Epithelial cell of prostate (primary cell): Measurements from ENCODE around the gene MYNN.

Experiments
- DNase-seq: peaks from one replicate; pipeline ENCODE4 v3.0.0-alpha.2; 2011; ENCODE audit warnings: low read depth, low spot score
- H3K27ac ChIP-seq: fragments of 450-650 bp; 2 replicates; pipeline ENCODE4 v1.5.1; 2017; ENCODE audit warnings: mild to moderate bottlenecking

MYNN gene

DNA sequence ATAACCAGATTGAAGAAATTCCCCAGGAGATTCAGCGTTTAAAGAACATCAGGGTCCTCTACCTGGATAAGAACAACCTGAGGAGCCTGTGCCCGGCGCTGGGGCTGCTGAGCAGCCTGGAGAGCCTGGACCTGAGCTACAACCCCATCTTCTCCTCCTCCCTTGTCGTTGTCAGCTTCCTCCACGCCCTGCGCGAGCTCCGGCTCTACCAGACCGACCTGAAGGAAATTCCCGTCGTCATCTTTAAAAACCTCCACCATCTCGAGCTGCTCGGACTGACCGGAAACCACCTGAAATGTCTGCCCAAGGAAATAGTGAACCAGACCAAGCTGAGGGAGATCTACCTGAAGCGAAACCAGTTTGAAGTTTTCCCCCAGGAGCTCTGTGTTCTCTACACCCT lies 48.9 kb downstream of the MYNN start:
- no peak overlapping the region for H3K27ac ChIP-seq
- DNase-seq, result no peak

- no peak overlapping the region for H3K27ac ChIP-seq
- DNase-seq, result no peak
These were observed 49.3 kb downstream of the MYNN start for GRCh38 chr3:169822540-169822939.

- DNase-seq, result no peak
- H3K27ac ChIP-seq, result no peak overlapping the region
These were observed 49.8 kb downstream of the MYNN start for GRCh38 chr3:169822983-169823382.

GRCh38 chr3:169825316-169825715 lies 52.1 kb downstream of the MYNN start:
- no peak overlapping the region for H3K27ac ChIP-seq
- DNase-seq, result no peak

GRCh38 chr3:169827712-169828111 lies 54.5 kb downstream of the MYNN start:
- no peak overlapping the region for H3K27ac ChIP-seq
- no peak for DNase-seq

DNA sequence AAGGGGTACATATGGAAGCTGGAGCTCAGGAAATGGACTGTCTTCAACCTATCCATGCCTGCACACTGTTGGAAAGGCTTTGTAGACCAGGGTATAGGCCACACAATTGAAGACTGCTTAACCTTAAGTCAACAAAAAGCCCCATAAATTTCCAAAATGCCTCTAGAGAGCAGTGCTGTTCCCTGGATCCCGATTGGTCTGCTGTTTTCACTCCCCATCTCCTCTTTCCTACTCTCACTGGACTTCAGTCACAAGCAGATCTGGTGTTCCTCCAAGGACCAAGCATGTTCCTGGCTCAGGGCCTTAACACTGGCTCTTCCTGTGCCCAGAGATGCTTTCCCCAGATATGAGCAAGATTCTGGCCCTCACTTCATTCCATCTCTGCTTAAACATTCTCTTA lies 62.3 kb downstream of the MYNN start:
- DNase-seq, result no peak
- no peak overlapping the region for H3K27ac ChIP-seq

DNA sequence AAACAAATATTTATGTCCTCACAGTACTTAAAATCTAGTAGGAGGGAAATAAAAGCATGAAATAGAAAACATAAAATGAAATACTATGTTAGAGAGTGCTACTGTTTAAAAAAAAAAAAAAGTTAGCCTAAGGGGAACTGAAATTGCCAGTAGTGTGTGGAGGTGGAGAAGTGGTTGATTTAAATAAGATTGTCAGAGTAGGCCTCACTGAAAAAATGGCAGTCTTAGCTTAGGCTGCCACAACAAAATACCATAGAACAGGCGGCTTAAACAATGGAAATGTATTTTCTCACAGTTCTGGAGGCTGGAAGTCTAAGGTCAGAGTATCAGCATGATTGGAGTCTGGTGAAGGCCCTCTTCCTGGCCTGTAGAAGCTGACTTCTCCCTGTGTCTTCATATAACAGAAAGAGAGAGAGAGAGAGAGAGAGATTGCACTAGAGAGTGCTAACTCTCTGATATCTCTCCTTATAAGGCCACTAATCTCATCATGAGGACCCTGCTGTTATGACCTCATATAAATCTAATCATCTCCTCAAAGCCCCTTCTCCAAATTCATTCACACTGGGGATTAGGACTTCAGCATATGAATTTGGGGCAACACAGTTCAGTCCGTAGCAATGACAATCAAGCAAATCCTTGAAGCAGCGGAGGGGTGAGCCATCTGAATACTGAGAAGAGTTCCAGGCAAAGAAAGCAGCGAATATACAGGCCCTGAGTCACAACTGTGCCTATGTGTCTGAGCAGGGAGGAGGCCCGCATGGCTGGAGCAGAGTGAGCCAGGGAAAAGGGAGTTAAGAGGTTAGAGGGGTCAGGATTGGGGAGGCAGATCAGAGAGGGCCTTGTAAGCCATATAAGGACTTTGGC lies 63.1 kb downstream of the MYNN start:
- no peak overlapping the region for H3K27ac ChIP-seq
- DNase-seq, result no peak

- no peak for DNase-seq
- no peak overlapping the region for H3K27ac ChIP-seq
These were observed 63.7 kb downstream of the MYNN start for GRCh38 chr3:169836942-169837275.

GRCh38 chr3:169838511-169839030 lies 65.4 kb downstream of the MYNN start:
- no peak for DNase-seq
- H3K27ac ChIP-seq, result no peak overlapping the region
